CD4-positive, alpha-beta T cell treated with Interleukin-17A for 1 hour (primary cell): Measurements from ENCODE around the gene TP53AIP1.
"Not testable (repeated sequence)": the region's sequence is repeated elsewhere in the genome, so short reads cannot be mapped to it uniquely, and the experiment has no call there.

Experiments
- DNase-seq: peaks from one replicate; pipeline ENCODE4 v3.0.0-alpha.2; 2020

Gene TP53AIP1

DNA sequence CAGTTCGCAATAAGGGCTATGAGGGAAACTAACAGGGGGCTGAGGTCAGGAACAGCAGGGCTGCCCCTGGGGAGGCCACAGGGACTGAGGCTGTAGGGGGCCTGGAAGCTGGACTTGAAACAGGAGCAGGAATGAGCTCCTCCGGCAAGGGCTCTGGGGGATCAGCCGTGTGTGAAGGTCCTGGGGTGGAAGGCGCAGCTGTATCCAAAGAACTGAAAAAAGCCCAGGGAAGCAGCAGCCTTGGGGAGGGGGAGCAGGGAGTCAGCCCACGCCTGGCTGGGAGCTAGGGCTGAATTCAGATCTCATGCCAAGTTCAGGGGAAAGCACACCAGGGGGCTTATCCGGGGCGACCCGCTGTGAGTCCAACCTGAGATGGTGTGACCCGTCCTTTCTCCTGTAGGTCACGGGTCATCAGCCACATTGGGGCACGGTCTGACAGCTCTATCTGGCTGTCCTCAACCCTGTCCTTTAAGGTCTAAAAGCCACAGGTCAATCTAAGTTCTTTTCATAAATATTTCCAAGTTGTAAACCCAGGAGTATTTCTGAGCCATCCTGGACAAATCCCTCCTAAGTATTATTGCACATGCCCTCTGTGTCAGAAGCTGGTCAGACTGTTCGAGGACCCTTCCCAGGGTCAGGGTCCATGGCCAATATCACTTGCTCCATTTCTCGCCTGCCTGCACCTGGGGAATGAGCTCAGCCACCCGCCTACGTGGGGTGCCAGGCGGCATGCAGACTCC, 18.0 kb downstream of the TP53AIP1 start:
- no peak for DNase-seq

- DNase-seq = no peak
Observed at GRCh38 chr11:128924104-128924503, 18.6 kb downstream of the TP53AIP1 start.

- DNase-seq = no peak
Observed at GRCh38 chr11:128921793-128922192, 20.9 kb downstream of the TP53AIP1 start.

- no peak for DNase-seq
Observed at GRCh38 chr11:128920666-128921065, 22.0 kb downstream of the TP53AIP1 start.

GRCh38 chr11:128919635-128920034, 23.0 kb downstream of the TP53AIP1 start:
- not testable (repeated sequence) for DNase-seq

DNA sequence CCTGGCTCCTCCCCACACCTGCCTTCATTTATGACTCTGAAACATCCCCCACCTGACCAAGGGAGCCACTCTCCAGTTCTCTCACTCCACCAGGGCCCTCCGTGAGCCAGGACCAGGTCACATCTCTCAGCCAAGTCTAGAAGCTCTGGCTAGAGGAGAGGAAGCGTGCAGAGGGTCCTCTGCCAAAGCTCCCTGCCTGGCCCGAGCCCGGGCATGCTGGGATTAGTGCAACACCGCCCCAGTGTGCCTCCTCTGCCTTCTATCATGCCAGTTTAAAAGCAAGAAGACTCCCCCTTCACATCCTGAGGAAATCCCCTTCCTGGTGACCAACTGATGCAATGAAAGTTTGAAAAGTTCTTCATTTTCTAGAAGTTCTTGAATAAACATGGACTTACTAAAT, 23.5 kb downstream of the TP53AIP1 start:
- DNase-seq = no peak

DNA sequence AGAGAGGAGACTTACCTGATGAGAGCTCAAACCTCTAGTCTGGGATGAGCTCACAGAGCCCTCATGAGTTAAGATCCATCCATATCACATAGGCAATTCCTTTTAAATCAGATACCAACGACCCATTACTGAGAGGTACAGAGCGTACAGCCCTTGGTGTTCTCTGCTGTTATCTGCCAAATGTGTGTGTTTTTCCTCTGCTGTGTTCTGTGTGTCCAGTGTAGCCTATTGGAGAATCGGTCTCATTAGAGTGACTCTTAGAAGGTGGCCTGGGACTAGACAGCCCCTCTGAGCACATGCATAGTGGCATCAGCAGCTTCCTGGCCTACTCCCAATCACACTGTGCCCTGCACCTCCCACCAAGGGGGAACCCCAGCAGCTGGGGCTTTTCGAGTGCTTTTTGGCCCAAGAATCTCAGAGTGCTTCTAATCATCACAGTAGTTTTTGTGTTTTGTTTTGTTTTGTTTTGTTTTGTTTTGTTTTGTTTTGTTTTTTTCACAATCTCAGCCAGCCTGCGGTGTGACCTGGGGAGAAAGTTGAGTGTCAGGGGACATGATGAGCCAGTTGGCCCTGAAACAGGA, 25.4 kb downstream of the TP53AIP1 start:
- no peak for DNase-seq

DNA sequence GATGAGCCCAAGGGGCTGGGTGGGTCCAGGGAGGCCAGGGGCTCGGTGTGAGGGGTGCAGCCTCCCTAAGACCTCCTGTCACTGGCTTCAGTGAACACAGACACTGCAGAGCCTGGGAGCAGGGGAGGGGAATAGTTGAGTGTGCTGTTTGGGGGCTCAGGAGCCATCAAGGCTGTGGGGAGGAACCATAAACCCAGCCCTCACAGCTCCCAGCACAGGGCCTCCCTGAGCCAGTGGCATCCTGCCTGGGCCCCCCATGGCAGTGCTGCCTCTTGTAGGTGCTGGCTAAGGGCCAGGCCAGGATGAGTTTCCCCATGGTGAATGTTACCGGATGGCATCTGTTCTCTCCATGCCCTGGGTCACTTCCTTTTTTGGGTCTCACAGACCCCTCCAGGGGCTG, 26.0 kb downstream of the TP53AIP1 start:
- DNase-seq = no peak

- DNase-seq = no peak
Observed at GRCh38 chr11:128916037-128916572, 26.6 kb downstream of the TP53AIP1 start.

DNA sequence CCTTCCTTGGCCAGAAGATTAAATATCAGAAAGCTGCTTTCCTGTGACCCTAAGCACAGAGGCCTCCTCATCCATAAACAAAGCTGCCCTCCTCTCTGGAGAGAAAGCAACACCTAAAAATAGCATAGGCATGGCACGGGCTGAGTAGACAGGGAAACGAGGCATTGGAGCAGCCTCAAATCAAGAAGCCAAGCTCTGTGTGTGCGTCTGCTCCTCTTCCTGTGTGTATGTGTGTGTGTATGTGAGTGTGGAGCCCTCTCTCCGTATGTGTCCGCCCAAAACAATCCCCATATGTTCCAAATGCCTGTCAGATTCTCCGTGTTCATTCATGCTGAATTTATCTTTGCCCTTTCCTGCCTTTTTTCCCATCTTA, 27.5 kb downstream of the TP53AIP1 start:
- DNase-seq = no peak

DNA sequence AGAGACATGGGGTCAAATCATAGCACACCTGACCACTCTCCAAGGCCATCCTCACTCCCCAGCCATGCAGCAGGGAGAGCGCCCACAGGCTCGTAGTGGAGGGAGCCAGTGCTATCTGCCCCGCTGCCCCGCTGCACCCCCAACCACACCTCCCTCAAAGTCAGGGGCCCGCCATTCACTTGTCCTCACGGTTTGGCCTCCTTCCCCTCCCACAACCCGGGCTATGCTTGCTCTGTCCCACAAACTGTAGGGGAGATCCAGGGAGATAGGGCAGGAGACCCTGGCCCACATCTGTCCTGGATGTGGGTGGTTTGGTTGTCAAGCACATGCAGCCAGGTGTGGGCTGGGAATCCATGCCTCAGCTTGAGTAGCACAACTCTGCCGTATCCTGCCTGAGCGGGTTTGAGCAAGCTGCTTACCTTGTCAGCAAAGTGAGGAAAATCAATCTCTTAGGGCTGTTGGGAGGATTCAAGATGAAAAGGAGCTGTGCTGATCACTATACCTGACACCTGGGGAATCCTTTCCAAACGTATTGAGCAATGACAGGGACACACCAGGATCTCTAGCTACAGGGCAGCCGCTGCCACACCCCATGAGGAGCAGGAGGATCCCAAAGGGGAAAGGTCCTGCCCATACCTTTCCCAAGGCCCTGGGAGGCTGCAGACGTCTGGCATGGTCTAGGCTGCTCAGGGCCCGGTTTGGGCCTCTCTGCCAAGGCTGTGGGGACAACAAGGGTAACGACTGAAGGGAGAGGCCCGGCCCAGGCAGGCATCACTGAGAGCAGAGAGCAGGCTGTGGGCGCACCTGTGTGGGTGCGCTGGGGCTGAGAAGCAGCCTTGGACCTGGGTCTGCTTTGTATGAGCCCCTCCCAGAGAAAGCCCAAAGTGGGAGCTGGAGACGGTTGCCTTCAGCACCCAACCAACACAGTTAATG, 28.2 kb downstream of the TP53AIP1 start:
- DNase-seq = no peak

DNA sequence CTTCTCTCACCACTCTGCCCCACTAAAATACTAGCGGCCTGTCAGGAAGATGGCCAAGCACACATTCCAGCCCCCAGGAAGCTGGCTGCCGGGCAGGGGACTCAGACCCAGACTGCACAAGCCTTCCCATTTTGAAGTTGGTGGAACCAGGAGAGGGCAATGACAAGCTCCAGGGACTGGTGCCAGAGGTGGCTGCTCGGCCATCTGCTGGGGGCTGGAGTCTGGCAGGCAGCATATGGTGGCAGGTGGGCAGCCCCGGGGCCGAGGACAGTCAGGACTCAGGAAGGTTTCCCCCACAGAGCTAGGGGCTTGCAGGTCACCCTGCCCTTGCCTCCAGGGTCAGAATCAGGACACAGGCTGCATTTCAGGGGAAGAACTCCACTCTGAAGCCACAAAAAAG, 28.9 kb downstream of the TP53AIP1 start:
- DNase-seq = no peak

- no peak for DNase-seq
Observed at GRCh38 chr11:128911701-128912100, 31.0 kb downstream of the TP53AIP1 start.

GRCh38 chr11:128911239-128911638, 31.4 kb downstream of the TP53AIP1 start:
- no peak for DNase-seq

DNA sequence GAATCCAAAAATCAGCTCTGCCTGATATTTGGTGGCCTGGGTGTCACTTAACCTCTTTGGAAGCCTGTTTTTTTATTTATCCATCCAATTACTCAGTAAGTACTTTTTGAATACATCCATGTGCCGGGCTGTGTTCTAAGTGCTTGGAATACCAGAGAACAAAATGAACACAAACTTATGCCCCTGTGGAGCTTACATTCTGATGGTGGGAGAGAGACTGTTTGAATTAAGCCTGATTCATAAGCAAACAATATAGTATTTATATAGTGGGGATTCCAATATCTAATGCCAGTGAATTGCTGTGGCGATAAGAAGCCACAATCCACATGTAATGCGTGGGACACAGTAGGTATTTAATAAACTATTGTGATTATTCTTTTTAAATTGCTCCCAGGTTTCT, 32.1 kb downstream of the TP53AIP1 start:
- no peak for DNase-seq

DNA sequence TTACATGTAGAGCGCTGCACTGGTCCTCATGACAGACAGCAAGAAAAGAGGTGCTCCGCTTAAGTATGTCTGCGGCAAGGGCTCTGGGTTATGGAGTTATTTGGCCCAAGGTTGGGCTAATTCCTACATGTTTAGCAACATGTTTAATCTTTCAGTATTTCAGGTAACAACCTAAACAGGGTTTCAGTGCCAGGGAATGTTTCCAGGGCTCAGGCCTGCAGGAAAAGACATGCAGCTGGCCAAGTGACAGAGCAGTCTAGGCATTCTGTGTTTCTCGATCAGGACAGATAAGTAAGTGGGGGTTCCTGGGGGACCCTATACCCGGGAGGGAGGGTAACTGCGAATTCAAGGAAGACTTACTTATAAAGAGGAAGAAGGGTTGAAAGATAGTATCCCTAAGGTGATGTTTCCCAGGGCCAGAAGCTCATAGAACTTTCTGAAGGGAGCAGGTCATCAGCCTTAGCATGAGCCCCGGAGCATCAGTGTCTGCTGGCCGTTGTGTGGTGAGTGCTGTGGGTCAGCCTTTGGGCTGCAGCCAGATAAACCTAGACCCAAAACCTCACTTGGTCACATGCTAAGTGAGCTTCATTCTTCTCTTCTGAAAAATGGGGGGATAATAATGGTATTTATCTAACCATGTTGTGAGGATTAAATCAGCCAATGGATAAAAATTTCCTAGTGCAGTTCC, 33.1 kb downstream of the TP53AIP1 start:
- no peak for DNase-seq

GRCh38 chr11:128908391-128909246, 34.1 kb downstream of the TP53AIP1 start:
- no peak for DNase-seq

DNA sequence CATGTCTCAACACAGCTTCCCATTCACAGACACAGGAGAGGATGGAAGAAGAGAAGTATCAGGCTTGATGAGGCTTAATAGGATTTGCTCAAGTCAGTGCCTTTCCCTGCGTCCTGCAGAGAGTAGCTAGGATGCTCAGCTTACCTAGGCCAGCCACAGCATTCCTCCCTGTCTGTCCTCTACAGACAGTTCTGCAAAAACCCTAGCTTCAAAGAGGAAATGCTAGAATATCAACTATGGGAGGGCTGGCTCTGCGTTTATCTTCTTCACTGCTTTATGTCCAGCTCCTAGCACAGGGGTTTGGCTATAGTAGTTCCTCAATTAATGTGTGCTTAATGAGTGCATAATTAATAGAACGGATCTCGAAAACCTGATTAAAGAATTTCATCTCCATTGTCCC, 35.1 kb downstream of the TP53AIP1 start:
- no peak for DNase-seq

- no peak for DNase-seq
Observed at GRCh38 chr11:128906185-128907050, 36.3 kb downstream of the TP53AIP1 start.

DNA sequence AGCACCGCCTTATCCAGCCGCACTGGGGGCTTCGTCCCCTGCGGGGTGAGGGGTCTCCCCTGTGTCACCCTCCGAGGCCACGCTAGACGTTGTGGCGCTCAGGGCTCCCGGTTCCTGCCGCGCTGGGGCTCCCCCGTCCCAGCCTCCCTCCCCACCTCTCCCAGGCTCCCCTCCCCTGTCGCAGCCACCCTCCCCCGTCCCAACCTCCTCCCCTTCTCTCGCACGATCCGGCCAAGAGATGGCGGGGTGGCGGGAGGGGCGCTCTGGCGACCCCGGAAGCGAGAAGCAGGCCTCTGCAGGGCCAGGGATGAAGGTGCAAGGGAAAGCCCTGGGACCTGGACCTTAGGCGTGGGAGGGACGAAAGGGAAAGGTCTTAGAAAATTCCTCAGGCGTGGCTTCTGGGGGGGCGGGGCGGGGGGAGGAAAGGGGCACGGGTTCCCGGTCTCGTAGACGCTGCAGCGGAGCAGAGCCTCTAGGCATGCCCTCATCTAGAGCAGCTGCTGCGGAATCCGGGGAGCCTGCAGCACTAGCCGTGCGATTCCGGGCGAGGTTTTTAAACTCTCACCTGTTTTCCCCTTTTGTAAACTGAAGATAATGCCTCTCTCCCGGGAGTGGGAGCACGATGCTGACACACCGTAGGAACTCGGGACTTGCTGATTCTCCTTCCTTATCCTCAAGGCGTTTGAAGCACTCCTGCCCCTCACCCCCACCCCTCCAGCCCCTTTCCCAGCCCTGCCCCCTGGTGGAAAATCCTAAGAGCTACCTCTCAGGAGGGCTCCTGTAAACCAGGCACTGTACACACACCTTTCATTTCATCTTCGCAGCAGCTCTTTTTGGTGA, 37.1 kb downstream of the TP53AIP1 start:
- peak; percentile 46 for DNase-seq
